DND-41 (cell line): ENCODE results near the gene GNAZ.

Experiments
- ATAC-seq: fragments of 200-7000 bp; cut with Tn5 transposase; 3 replicates; pipeline ENCODE4 v1.9.1; 2021; ENCODE audit warnings: low read depth; ENCODE audit not compliant: insufficient read depth
- DNase-seq: peaks from one replicate; pipeline ENCODE4 v3.0.0-alpha.2; 2020
- H2AFZ ChIP-seq: 2 replicates; pipeline ENCODE4 v1.6.0; 2012; ENCODE audit warnings: low read depth, low read length
- H3K27ac ChIP-seq: 2 replicates; pipeline ENCODE4 v1.5.1; 2012; ENCODE audit warnings: low read length, inconsistent platforms
- H3K27me3 ChIP-seq: fragments of 200-600 bp; sonication (generic); 2 replicates; pipeline ENCODE4 v1.6.0; 2012; ENCODE audit warnings: low read length, mild to moderate bottlenecking, inconsistent platforms; ENCODE audit not compliant: insufficient read depth, poor library complexity
- H3K36me3 ChIP-seq: 2 replicates; pipeline ENCODE4 v1.5.1; 2012; ENCODE audit warnings: low read length, inconsistent platforms; ENCODE audit not compliant: insufficient read depth
- H3K4me1 ChIP-seq: 2 replicates; pipeline ENCODE4 v1.5.1; 2012; ENCODE audit warnings: mild to moderate bottlenecking, low read length; ENCODE audit not compliant: insufficient read depth
- H3K4me2 ChIP-seq: 2 replicates; pipeline ENCODE4 v1.6.0; 2012; ENCODE audit warnings: mild to moderate bottlenecking, moderate library complexity, low read length, inconsistent platforms; ENCODE audit not compliant: insufficient read depth
- H3K4me3 ChIP-seq, 2 experiments: fragments of 200-600 bp in 1 of 2; shearing (Covaris generic) in 1 of 2; 2 replicates each; pipeline ENCODE4 v1.5.1; 2012 to 2016; ENCODE audit warnings: inconsistent platforms in 2 of 2, low read length in 2 of 2, mild to moderate bottlenecking in 2 of 2, low read depth in 1 of 2, moderate library complexity in 1 of 2
- H3K79me2 ChIP-seq: 2 replicates; pipeline ENCODE4 v1.6.0; 2012; ENCODE audit warnings: low read length, inconsistent platforms; ENCODE audit not compliant: insufficient read depth
- H3K9ac ChIP-seq: 2 replicates; pipeline ENCODE4 v1.6.0; 2012; ENCODE audit warnings: low read depth, mild to moderate bottlenecking, inconsistent platforms, low read length, moderate library complexity
- H3K9me3 ChIP-seq: 2 replicates; pipeline ENCODE4 v1.5.1; 2012; ENCODE audit warnings: low read length, moderate library complexity, mild to moderate bottlenecking, inconsistent platforms; ENCODE audit not compliant: insufficient read depth, severe bottlenecking
- H4K20me1 ChIP-seq: 2 replicates; pipeline ENCODE4 v1.6.0; 2012; ENCODE audit warnings: low read length; ENCODE audit not compliant: insufficient read depth
- CTCF ChIP-seq: IDR thresholded peaks from 2 replicates; pipeline ENCODE4 v1.5.1; 2012; ENCODE audit warnings: borderline replicate concordance, low read length, moderate library complexity, mild to moderate bottlenecking; ENCODE audit not compliant: poor library complexity, severe bottlenecking; ENCODE audit errors: extremely low read depth
- EZH2 ChIP-seq: IDR thresholded peaks from 3 replicates; pipeline ENCODE4 v1.6.1; 2012; ENCODE audit warnings: borderline replicate concordance, low read depth, mild to moderate bottlenecking, moderate library complexity, low read length, inconsistent platforms; ENCODE audit not compliant: severe bottlenecking

The GNAZ gene

GRCh38 chr22:23042179-23042578 is 28.1 kb upstream of the GNAZ start:
- TF ChIP-seq EZH2 (no peak), CTCF (no peak)

GRCh38 chr22:23044570-23044969 is 25.7 kb upstream of the GNAZ start:
- ATAC-seq (no peak), DNase-seq (no peak)
- no peak overlapping the region for H3K9ac ChIP-seq
- H2AFZ ChIP-seq = no peak overlapping the region
- H3K27ac ChIP-seq = no peak overlapping the region
- no peaks in the 10 kb centered on the region for H3K79me2 ChIP-seq
- peaks cover 2% of the 10 kb centered on the region for H3K27me3 ChIP-seq
- no peaks in the 10 kb centered on the region for H3K4me1 ChIP-seq
- H4K20me1 ChIP-seq = no peaks in the 10 kb centered on the region
- no peaks in the 10 kb centered on the region for H3K36me3 ChIP-seq
- no peak for TF ChIP-seq EZH2
- TF ChIP-seq CTCF = no peak
- peaks cover 10% of the 10 kb centered on the region for H3K9me3 ChIP-seq
- H3K4me2 ChIP-seq = no peak overlapping the region
- H3K4me3 ChIP-seq = no peak overlapping the region

More at GRCh38 chr22:23042179-23042578, 28.1 kb upstream of the GNAZ start:
- Histone ChIP-seq H3K4me2 (no peak overlapping the region), H3K36me3 (no peaks in the 10 kb centered on the region), H3K79me2 (no peaks in the 10 kb centered on the region), H3K4me3 (no peak overlapping the region), H3K9ac (no peak overlapping the region), H2AFZ (no peak overlapping the region), H3K9me3 (peaks cover 10% of the 10 kb centered on the region), H4K20me1 (no peaks in the 10 kb centered on the region), H3K27ac (no peak overlapping the region), H3K27me3 (no peaks in the 10 kb centered on the region), H3K4me1 (peaks cover 5% of the 10 kb centered on the region)
- DNase-seq (no peak), ATAC-seq (no peak)

GRCh38 chr22:23045461-23045860 is 24.9 kb upstream of the GNAZ start:
- no peak for DNase-seq
- Histone ChIP-seq H4K20me1 (no peaks in the 10 kb centered on the region), H3K27ac (no peak overlapping the region)

More at GRCh38 chr22:23045461-23045860, 24.9 kb upstream of the GNAZ start:
- no peak overlapping the region for H2AFZ ChIP-seq
- H3K36me3 ChIP-seq = no peaks in the 10 kb centered on the region
- H3K4me3 ChIP-seq = no peak overlapping the region
- no peak for ATAC-seq
- TF ChIP-seq CTCF = no peak
- TF ChIP-seq EZH2 = no peak
- H3K4me1 ChIP-seq = no peaks in the 10 kb centered on the region
- H3K9me3 ChIP-seq = peaks cover 10% of the 10 kb centered on the region
- H3K27me3 ChIP-seq = peaks cover 2% of the 10 kb centered on the region
- no peak overlapping the region for H3K4me2 ChIP-seq
- no peak overlapping the region for H3K9ac ChIP-seq
- H3K79me2 ChIP-seq = no peaks in the 10 kb centered on the region
